Omental fat pad (tissue), 4 donors: ENCODE data around the gene DACH1. TPM values are rescaled to one million over a fixed set of nuclear protein-coding genes. Genes with fewer than 3 reads are reported as not detected.

ENCODE experiments used
- ATAC-seq: fragments of 150-250 bp; one replicate; pipeline ENCODE4 v1.9.1; 2016; ENCODE audit warnings: mild to moderate bottlenecking, moderate library complexity; ENCODE audit not compliant: low FRiP score
- DNase-seq: peaks from one replicate; pipeline ENCODE4 v3.0.0-alpha.2; 2019; ENCODE audit warnings: low spot score
- CTCF ChIP-seq, 3 donors: fragments of 450-650 bp; IDR thresholded peaks; one replicate each; pipeline ENCODE4 v1.5.1; 2016 to 2017; ENCODE audit warnings: antibody characterized with exemption in 3 of 3, mild to moderate bottlenecking in 3 of 3, moderate library complexity in 2 of 3
- total RNA-seq, 4 donors: library from RNA; depleted of rRNA; stranded (reverse); fragments of >200 nt; gene quantifications; one replicate each; pipeline ENCODE4 v1.1.0, GENCODE V29; 2016

DACH1 gene
- total RNA-seq, 4 donors from 2014 or later: 1.1 to 10.4 (median 2.8) TPM

- no peak for TF ChIP-seq CTCF (IDR thresholded peaks at IDR 0.05)
- DNase-seq (no peak), ATAC-seq (no peak)
Measured at GRCh38 chr13:71448080-71448630, 418.8 kb downstream of the DACH1 start.

- DNase-seq: no peak
- no peak for TF ChIP-seq CTCF (IDR thresholded peaks at IDR 0.05)
- no peak for ATAC-seq
Measured at GRCh38 chr13:71437704-71438103, 429.3 kb downstream of the DACH1 start.

GRCh38 chr13:71430681-71431080, 436.3 kb downstream of the DACH1 start:
- TF ChIP-seq CTCF (IDR thresholded peaks at IDR 0.05): no peak
- ATAC-seq (no peak), DNase-seq (no peak)

- ATAC-seq (no peak), DNase-seq (no peak)
- TF ChIP-seq CTCF (IDR thresholded peaks at IDR 0.05): no peak
Measured at GRCh38 chr13:71417205-71417604, 449.8 kb downstream of the DACH1 start.

- TF ChIP-seq CTCF (IDR thresholded peaks at IDR 0.05): no peak
- ATAC-seq: no peak
Measured at GRCh38 chr13:71412231-71412630, 454.8 kb downstream of the DACH1 start.

GRCh38 chr13:71408416-71408815, 458.6 kb downstream of the DACH1 start:
- no peak for DNase-seq
- no peak for TF ChIP-seq CTCF (IDR thresholded peaks at IDR 0.05)
- no peak for ATAC-seq

More at GRCh38 chr13:71412231-71412630, 454.8 kb downstream of the DACH1 start:
- DNase-seq: no peak

GRCh38 chr13:71399631-71400215, 467.3 kb downstream of the DACH1 start:
- no peak for ATAC-seq
- no peak for TF ChIP-seq CTCF (IDR thresholded peaks at IDR 0.05)
- DNase-seq: no peak
